ENCODE data around the gene PNMA1.

Gene PNMA1

GRCh38 chr14:73742520-73743238 lies 28.5 kb upstream of the PNMA1 start:
- H3K79me2 ChIP-seq (ENCODE audit: control insufficient read depth, insufficient read depth, low read length), result peaks cover 14% of the 10 kb centered on the region
- no CpG with 5 or more reads among the region's 6 CpGs for WGBS (ENCODE audit: extremely low coverage, insufficient coverage, low lambda C conversion rate)
- peak overlapping the region; percentile 39 for H3K23ac ChIP-seq (ENCODE audit: low read length)
- H3K79me1 ChIP-seq (ENCODE audit: low read length), result peaks cover 19% of the 10 kb centered on the region
- H3K9ac ChIP-seq (ENCODE audit: low read length), result no peak overlapping the region
- no peak overlapping the region for H3K18ac ChIP-seq (ENCODE audit: low read length)
- H3K56ac ChIP-seq (ENCODE audit: low read length), result peak overlapping the region; percentile 76
- H3K4ac ChIP-seq (ENCODE audit: low read depth, low read length), result no peak overlapping the region
- DNase-seq, result no peak
- no peak overlapping the region for H2BK5ac ChIP-seq (ENCODE audit: low read length)
- H3K4me2 ChIP-seq (ENCODE audit: low read length), result no peak overlapping the region
- no peak overlapping the region for H3K27ac ChIP-seq (ENCODE audit: low read depth, low read length)
- H4K8ac ChIP-seq (ENCODE audit: low read depth, low read length), result no peak overlapping the region
- no peak overlapping the region for H2AK5ac ChIP-seq (ENCODE audit: low read length)
- H4K5ac ChIP-seq (ENCODE audit: low read length), result no peak overlapping the region
- H2BK120ac ChIP-seq (ENCODE audit: low read depth, low read length), result no peak overlapping the region
- peaks cover 14% of the 10 kb centered on the region for H3K4me1 ChIP-seq (ENCODE audit: control insufficient read depth, low read depth, low read length)
- no peaks in the 10 kb centered on the region for H3K27me3 ChIP-seq (ENCODE audit: insufficient read depth, low read length, poor library complexity)
- no peak overlapping the region for H3K4me3 ChIP-seq (ENCODE audit: low read length)
- no peaks in the 10 kb centered on the region for H3K36me3 ChIP-seq (ENCODE audit: control insufficient read depth, insufficient read depth, low read length)
- H2BK15ac ChIP-seq (replicated peaks; ENCODE audit: low read depth), result no peak overlapping the region

DNA sequence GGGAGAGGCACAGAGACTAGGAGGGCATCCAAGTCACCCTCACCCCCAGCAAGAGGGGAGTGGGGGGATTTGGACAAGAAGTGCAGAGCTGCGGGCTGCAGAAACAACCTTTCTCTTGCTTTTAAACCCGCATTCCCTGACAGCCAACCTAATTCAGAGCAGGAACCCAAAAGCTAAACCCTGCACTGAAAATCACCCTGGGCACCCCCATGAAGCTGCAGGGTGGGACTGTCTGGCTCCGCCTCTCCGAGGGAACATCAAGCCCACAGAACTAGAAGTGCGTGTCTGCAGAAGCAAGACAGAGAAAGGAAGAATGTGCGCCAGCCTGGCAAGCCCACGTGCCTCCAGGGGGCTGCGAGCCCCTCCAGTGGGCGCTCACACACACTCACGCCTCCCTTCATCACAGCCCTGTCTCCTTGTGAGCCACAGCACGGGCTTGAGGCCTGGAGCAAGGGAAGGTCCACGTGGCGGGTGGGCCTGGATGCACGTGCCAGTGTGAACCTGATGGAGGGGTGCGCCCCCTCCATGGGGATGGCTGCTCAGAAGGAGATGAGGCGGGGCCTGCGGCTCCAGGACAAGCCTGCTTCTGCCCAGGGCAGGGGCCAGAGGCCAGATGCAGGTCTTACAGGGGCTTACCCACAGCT lies 27.8 kb upstream of the PNMA1 start:
- peaks cover 13% of the 10 kb centered on the region for H3K79me2 ChIP-seq (ENCODE audit: control insufficient read depth, insufficient read depth, low read length)
- H3K56ac ChIP-seq (ENCODE audit: low read length), result peak overlapping the region; percentile 76
- no peak for DNase-seq
- peaks cover 2% of the 10 kb centered on the region for H3K36me3 ChIP-seq (ENCODE audit: control insufficient read depth, insufficient read depth, low read length)
- peaks cover 10% of the 10 kb centered on the region for H3K4me1 ChIP-seq (ENCODE audit: control insufficient read depth, low read depth, low read length)
- WGBS (ENCODE audit: extremely low coverage, insufficient coverage, low lambda C conversion rate), result no CpG with 5 or more reads among the region's 17 CpGs
- H3K27ac ChIP-seq (ENCODE audit: low read depth, low read length), result peak overlapping the region; percentile 23
- no peak overlapping the region for H3K4me3 ChIP-seq (ENCODE audit: low read length)
- H3K9ac ChIP-seq (ENCODE audit: low read length), result peak overlapping the region; percentile 53
- no peaks in the 10 kb centered on the region for H3K27me3 ChIP-seq (ENCODE audit: insufficient read depth, low read length, poor library complexity)
- no peak overlapping the region for H4K5ac ChIP-seq (ENCODE audit: low read length)
- peak overlapping the region; percentile 39 for H3K23ac ChIP-seq (ENCODE audit: low read length)
- H2BK120ac ChIP-seq (ENCODE audit: low read depth, low read length), result no peak overlapping the region
- no peak overlapping the region for H2BK15ac ChIP-seq (replicated peaks; ENCODE audit: low read depth)
- H3K4ac ChIP-seq (ENCODE audit: low read depth, low read length), result peak overlapping the region; percentile 39
- H4K8ac ChIP-seq (ENCODE audit: low read depth, low read length), result no peak overlapping the region
- peak overlapping the region; percentile 23 for H3K4me2 ChIP-seq (ENCODE audit: low read length)
- H3K79me1 ChIP-seq (ENCODE audit: low read length), result peaks cover 18% of the 10 kb centered on the region
- no peak overlapping the region for H3K18ac ChIP-seq (ENCODE audit: low read length)
- no peak overlapping the region for H2BK5ac ChIP-seq (ENCODE audit: low read length)
- no peak overlapping the region for H2AK5ac ChIP-seq (ENCODE audit: low read length)

- Histone ChIP-seq H2AK5ac (ENCODE audit: low read length) (no peak overlapping the region), H3K4me1 (ENCODE audit: control insufficient read depth, low read depth, low read length) (peaks cover 10% of the 10 kb centered on the region), H2BK120ac (ENCODE audit: low read depth, low read length) (no peak overlapping the region), H3K4me2 (ENCODE audit: low read length) (peak overlapping the region; percentile 23), H3K4ac (ENCODE audit: low read depth, low read length) (peak overlapping the region; percentile 39), H3K4me3 (ENCODE audit: low read length) (no peak overlapping the region), H3K56ac (ENCODE audit: low read length) (peak overlapping the region; percentile 76), H3K27me3 (ENCODE audit: insufficient read depth, low read length, poor library complexity) (no peaks in the 10 kb centered on the region), H3K79me1 (ENCODE audit: low read length) (peaks cover 18% of the 10 kb centered on the region), H3K27ac (ENCODE audit: low read depth, low read length) (peak overlapping the region; percentile 28), H3K79me2 (ENCODE audit: control insufficient read depth, insufficient read depth, low read length) (peaks cover 13% of the 10 kb centered on the region), H4K5ac (ENCODE audit: low read length) (no peak overlapping the region), H3K9ac (ENCODE audit: low read length) (peak overlapping the region; percentile 53), H3K18ac (ENCODE audit: low read length) (no peak overlapping the region), H3K23ac (ENCODE audit: low read length) (no peak overlapping the region), H2BK5ac (ENCODE audit: low read length) (no peak overlapping the region), H4K8ac (ENCODE audit: low read depth, low read length) (no peak overlapping the region), H3K36me3 (ENCODE audit: control insufficient read depth, insufficient read depth, low read length) (peaks cover 3% of the 10 kb centered on the region), H2BK15ac (replicated peaks; ENCODE audit: low read depth) (no peak overlapping the region)
- peak; percentile 90 for DNase-seq
- WGBS (ENCODE audit: extremely low coverage, insufficient coverage, low lambda C conversion rate), result no CpG with 5 or more reads among the region's 12 CpGs
Observed at GRCh38 chr14:73741386-73741875, 27.2 kb upstream of the PNMA1 start.

GRCh38 chr14:73740618-73741326 lies 26.6 kb upstream of the PNMA1 start:
- Histone ChIP-seq H3K4ac (ENCODE audit: low read depth, low read length) (no peak overlapping the region), H3K79me2 (ENCODE audit: control insufficient read depth, insufficient read depth, low read length) (peaks cover 10% of the 10 kb centered on the region), H3K4me1 (ENCODE audit: control insufficient read depth, low read depth, low read length) (peaks cover 10% of the 10 kb centered on the region), H2BK15ac (replicated peaks; ENCODE audit: low read depth) (no peak overlapping the region), H3K18ac (ENCODE audit: low read length) (no peak overlapping the region), H4K5ac (ENCODE audit: low read length) (no peak overlapping the region), H3K27me3 (ENCODE audit: insufficient read depth, low read length, poor library complexity) (no peaks in the 10 kb centered on the region), H3K27ac (ENCODE audit: low read depth, low read length) (peak overlapping the region; percentile 28), H3K9ac (ENCODE audit: low read length) (peak overlapping the region; percentile 39), H3K4me2 (ENCODE audit: low read length) (no peak overlapping the region), H2BK5ac (ENCODE audit: low read length) (no peak overlapping the region), H2AK5ac (ENCODE audit: low read length) (no peak overlapping the region), H4K8ac (ENCODE audit: low read depth, low read length) (no peak overlapping the region), H3K56ac (ENCODE audit: low read length) (peak overlapping the region; percentile 76), H3K36me3 (ENCODE audit: control insufficient read depth, insufficient read depth, low read length) (peaks cover 3% of the 10 kb centered on the region), H2BK120ac (ENCODE audit: low read depth, low read length) (no peak overlapping the region), H3K4me3 (ENCODE audit: low read length) (no peak overlapping the region), H3K23ac (ENCODE audit: low read length) (no peak overlapping the region), H3K79me1 (ENCODE audit: low read length) (peaks cover 18% of the 10 kb centered on the region)
- WGBS (ENCODE audit: extremely low coverage, insufficient coverage, low lambda C conversion rate), result no CpG with 5 or more reads among the region's 9 CpGs
- DNase-seq, result peak; percentile 67

- H3K4me3 ChIP-seq (ENCODE audit: low read length), result no peak overlapping the region
- H3K23ac ChIP-seq (ENCODE audit: low read length), result no peak overlapping the region
- no CpG with 5 or more reads among the region's 12 CpGs for WGBS (ENCODE audit: extremely low coverage, insufficient coverage, low lambda C conversion rate)
- peaks cover 6% of the 10 kb centered on the region for H3K79me2 ChIP-seq (ENCODE audit: control insufficient read depth, insufficient read depth, low read length)
- H2BK120ac ChIP-seq (ENCODE audit: low read depth, low read length), result no peak overlapping the region
- H3K27me3 ChIP-seq (ENCODE audit: insufficient read depth, low read length, poor library complexity), result no peaks in the 10 kb centered on the region
- no peak overlapping the region for H4K5ac ChIP-seq (ENCODE audit: low read length)
- H3K56ac ChIP-seq (ENCODE audit: low read length), result no peak overlapping the region
- H3K79me1 ChIP-seq (ENCODE audit: low read length), result peaks cover 13% of the 10 kb centered on the region
- no peak overlapping the region for H3K18ac ChIP-seq (ENCODE audit: low read length)
- H2BK5ac ChIP-seq (ENCODE audit: low read length), result no peak overlapping the region
- no peak overlapping the region for H3K4me2 ChIP-seq (ENCODE audit: low read length)
- DNase-seq, result no peak
- no peak overlapping the region for H4K8ac ChIP-seq (ENCODE audit: low read depth, low read length)
- peaks cover 3% of the 10 kb centered on the region for H3K36me3 ChIP-seq (ENCODE audit: control insufficient read depth, insufficient read depth, low read length)
- no peak overlapping the region for H3K4ac ChIP-seq (ENCODE audit: low read depth, low read length)
- H3K9ac ChIP-seq (ENCODE audit: low read length), result no peak overlapping the region
- H3K4me1 ChIP-seq (ENCODE audit: control insufficient read depth, low read depth, low read length), result peaks cover 10% of the 10 kb centered on the region
- no peak overlapping the region for H3K27ac ChIP-seq (ENCODE audit: low read depth, low read length)
- no peak overlapping the region for H2BK15ac ChIP-seq (replicated peaks; ENCODE audit: low read depth)
- no peak overlapping the region for H2AK5ac ChIP-seq (ENCODE audit: low read length)
Observed at GRCh38 chr14:73739899-73740617, 25.9 kb upstream of the PNMA1 start.
